HK-2 (cell line): ENCODE data around the gene KIF13A.
"Not testable (repeated sequence)": the region's sequence is repeated elsewhere in the genome, so short reads cannot be mapped to it uniquely, and the experiment has no call there.

Experiments used
- DNase-seq: peaks from one replicate; pipeline ENCODE4 v3.0.0-alpha.2; 2018; ENCODE audit not compliant: unreplicated experiment

Gene KIF13A

DNA sequence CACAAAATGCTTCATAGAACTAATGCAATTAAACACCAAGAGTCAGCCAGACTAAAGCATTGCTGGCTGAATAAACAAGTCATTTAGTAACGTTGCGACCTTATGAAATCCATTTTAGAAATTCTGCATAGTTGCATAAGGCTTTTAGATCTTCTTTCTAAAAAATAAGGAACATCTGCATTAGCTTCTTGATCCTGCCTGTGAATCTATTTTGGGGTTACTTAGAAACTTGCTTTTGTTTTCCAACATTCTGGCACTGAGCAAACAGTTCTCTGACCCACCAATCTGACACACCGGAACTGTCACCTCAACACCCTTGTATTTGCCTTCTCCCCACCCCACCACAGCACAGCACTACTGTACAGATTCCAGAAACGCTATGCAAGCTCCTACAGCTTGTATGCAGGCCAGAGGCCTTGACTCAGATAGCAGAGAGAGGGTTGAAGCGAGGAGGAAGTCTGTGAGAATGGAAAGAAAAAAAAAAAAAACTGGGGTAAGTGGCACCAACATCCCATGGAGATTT, 55.0 kb downstream of the KIF13A start:
- no peak for DNase-seq

DNA sequence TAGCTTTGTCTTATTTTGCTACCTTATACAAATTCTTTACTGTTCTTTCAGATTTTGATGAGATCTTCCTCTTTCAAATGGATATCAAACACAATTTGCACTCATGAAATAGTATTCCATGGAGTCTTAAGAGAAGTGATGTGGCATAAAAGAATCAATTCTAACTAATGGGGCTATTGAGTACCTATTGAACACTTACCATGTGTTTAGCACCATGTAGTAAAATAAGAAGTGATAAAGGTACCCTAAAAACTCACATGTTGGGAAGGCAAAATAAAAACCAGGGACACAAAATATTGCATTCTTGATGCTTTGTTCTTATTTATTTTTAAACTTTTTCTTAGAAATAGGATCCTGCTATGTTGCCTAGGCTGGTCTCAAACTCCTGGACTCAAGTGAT, 56.2 kb downstream of the KIF13A start:
- DNase-seq: no peak

DNA sequence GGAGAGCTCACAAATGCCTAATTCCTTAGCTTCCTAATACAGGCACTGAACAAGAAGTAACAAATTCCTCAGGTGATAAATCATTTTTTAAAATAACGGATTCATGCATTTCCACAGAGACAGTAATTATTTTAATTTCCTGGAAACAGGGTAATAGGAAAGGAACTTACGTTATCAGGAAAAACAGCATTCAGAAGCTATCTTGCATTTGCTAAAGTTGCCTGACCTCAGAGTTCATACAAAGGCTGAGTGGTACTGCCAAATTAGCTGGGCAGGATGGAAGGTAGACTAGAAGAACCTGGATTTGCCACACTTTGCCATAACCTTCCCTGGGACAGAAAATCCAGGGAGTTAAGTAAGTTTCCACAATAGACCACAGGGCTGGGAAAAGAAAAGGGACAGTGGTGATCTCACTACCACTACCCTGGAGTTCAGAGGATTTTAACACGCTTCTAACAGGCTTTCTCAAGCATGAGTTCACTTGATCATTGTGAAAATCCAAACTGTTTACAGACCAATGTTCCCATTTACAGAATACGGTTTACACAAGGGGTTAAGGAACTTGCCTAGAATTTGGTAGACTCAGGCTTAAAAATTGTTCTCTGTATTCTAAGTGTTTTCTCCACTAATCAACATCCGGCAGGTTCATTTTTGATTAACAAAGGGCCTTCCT, 57.0 kb downstream of the KIF13A start:
- no peak for DNase-seq

DNA sequence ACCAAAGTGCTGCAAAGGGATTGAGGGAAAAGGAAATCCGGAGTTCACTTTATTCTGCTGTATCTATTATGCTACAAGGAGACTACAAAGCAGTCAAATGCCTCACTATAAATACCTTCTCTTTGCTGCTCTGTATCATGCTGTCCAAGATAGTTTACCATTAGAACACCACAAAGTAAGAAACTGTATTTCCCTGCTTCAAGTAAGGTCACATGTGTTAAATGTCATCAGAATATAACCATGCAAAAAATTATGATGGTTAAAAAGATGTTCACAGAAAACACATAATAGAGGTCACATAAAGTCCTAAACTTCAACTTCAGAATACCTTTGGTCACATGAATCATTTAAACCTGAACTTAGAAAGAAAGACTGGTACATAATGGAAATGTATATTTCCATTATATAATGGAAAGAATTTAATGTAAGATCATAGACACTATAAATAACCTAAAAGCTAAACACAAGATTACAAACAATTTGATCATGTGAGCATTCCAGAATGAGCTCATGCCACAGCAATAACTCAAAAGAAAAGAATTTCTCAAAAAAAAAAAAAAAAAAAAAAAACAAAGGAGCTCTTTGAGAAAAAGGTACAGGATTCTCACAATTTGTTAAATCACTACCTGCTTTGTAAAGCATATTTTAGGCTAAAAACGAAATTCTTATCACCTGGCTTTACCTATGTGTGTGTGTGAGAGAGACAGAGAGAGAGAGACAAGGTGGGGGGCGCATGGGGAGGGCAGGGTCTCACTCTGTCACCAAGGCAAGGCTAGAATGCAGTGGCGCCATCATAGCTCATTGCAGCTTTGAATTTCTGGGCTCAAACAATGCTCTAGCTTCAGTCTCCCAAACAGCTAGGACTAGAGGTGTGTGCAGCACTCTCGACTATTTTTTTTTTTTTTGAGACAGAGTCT, 58.7 kb downstream of the KIF13A start:
- no peak for DNase-seq

DNA sequence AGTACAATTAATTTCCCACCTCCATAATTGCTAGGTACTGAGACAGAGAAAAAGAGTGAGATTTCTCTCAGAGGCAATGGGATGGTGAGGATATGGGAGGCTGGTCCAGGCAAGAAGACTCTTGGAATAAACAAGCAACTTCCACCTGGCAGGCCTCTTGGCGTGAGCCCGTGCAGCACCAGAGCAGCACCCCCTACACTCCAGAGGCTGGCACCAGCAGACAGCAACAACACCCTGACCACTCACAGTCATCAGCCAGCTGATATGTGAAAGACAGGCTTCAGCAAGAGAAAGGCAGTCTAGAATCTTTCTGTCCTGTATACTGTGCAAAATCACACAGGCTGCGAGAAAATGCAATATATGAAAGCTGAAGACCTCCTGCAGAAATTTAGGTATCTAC, 59.7 kb downstream of the KIF13A start:
- no peak for DNase-seq

DNA sequence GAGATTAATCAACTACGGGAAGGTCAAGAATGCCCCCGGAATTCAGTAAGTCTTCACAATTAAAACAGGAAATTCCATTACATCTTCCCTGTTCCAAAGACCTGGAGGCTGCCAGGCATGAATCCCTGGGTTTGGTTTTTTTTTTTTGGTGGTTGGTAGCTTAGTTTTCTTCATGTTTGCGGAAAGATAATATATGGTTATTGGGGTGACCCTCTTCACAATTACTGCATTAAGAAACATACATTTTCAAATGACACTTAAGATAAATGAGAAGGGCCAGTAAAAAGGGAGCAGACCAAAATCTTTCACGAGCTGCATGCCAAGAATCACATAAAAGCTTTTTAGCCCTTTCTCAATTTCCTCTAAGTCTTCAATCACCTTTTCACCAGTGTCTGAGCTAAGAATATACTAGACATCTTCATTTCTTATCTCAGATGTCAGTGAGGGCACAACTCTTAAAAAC, 64.0 kb downstream of the KIF13A start:
- DNase-seq: no peak

DNA sequence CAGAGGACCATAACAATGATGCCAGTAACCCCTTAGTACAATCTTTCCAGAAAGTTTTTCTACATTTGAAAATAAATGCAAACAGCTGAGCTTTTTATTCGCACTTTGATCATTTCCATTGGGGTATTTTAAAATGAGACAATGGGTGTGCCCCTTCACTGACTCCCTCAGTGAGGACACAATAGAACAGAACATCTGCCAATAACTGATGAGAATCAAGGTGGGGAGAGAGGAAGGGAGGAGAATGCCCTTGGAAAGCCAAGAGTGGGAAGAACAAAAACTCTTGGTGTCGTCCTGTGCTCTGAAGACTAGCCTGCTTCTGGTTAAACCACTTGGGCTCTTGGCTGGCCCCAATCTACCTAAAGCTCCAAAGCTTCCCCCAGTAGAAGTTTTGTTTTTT, 66.0 kb downstream of the KIF13A start:
- DNase-seq: no peak

DNA sequence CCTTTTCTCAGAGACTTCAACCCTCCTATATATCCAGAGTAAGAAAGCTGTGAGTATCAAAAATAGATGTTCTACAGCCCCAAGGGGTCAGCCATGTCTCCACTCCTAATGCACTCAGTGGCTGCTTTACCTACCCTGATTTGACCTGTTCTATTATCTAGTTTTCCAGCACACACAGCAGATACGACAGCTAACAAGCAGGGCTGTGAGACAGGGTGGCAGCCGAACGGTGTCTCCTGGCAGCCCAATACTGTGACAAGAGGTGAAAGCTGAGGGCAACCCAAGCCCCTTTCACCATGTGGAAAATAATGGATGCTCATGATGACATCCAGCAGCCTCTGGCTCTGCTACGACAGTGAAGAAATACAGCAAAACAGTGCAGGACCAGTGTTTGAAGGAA, 67.9 kb downstream of the KIF13A start:
- DNase-seq: no peak

DNA sequence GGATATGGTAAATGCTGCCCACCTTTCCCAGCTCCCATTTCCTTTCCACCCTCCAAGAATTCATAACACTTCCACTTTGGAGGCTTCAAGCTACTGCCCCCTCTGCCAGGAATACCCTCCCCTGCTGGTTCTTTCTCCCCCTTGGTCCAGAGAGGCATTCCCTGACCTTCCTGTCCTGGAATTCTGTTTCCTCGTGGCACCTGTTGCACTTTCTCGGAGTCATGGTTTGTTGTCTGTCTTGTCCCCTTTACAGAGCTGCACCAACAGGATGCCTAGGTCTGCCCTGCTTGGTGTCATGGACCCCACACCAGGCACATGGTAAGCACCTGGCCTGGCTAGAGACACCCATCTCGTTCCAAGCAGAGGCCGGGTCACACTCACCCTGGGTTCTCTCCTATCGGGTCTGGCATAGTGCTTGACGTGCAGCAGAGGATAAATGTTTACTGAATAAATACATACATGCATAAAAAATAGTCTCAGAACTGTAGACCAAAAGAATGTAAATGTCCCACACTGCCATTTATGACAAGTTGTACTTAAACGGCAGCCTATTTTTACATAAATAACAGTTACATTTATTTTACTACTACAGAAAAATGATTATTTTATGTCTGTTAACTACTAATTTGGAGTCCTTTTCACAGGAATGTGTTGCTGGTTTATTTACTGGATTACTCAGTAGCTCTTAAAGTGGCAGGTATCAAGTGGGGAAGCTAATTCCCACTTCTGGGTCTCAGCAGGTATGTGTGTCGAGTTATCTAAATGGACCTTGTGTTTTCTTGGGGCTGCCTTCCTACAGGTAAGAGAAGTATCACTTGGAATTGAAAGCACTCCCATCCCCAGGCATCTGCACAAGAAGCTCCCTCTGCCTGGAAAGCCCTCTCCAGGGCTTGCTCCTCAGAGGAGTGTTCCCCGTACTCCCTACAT, 69.3 kb downstream of the KIF13A start:
- no peak for DNase-seq

DNA sequence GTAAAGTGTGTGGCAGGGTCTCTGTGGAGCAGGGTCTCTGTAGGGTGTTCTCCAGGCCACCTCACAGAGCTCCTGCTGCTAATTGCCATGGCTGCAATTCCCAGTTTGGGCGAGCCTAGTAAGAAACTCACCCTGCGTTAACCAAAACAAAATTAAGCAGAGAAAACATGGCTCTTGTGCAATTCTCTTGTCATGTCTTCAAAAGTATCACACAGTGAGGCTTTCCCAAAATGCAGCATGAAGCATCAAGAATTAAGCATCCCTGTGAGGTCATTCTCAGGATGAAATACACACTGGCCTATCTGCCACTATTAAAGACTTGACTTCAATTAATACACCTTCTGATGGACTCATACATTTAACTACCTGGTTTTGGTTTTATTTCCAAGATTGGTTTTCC, 72.8 kb downstream of the KIF13A start:
- no peak for DNase-seq

DNA sequence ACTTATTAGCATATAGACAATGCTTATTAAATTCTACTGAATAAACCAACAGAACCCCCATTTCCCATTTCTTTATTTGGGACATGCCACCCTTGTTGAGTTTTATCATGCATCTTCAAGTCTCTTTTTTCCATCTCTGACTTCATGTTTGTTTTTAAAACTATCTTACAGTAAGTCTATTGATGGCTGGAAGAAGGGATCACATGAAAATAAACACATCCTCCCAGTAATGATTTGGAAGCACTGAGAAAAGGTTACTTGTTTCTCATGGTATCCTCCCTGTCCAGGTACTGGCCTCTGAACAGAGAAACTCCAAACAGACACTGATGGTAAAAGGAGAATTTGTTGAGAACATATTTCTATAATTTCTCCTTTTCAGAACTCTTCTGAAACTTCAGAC, 74.9 kb downstream of the KIF13A start:
- DNase-seq: no peak

DNA sequence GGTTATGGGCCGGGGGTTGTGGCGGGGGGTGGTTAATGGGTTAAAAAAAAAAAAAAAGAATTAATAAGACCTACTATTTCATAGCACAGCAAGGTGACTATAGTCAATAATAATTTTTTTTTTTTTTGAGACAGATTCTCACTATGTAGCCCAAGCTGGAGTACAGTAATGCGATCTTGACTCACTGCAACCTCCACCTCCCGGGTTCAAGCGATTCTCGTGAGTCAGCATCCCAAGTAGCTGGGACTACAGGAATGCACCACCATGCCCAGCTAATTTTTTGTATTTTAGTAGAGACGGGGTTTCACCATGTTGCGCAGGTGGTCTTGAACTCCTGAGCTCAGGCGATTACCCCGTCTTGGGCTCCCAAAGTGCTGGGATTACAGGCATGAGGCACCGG, 75.8 kb downstream of the KIF13A start:
- not testable (repeated sequence) for DNase-seq

DNA sequence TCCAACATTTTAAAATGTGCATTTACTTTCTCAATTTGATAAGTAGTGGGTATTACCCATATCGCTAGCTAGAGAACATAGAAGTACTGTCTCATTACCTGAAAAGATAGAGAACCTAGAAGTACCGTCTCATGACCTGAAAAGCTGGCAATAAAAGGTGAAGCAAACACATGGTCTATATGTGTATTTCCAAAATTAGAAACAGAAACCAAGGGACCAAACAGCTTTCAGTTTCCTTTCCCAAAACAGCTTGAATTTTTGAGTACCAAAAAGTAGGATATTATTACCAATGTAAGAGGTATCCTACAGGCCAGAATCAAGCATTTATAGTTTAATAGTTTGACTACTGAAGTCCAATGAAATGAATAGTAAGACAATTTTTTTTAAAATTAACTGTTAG, 77.2 kb downstream of the KIF13A start:
- DNase-seq: no peak

DNA sequence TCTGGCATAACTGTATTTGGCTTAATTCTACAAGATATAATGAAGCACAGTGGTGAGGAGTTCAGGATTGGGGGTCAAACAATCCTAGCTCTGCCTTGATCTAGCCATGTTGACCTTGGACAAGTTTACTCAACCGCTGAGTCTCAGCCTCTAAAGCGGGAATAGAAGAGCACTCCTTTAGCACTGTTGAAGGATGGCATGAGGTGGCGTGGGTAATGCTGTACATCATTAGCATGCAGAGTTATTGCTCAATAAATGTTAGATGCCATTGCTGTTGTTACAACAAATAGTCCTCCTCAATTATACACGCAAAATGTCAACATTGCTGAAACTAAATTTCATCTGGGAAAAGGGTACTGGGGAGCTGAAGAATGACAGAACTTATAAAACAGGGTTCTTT, 78.6 kb downstream of the KIF13A start:
- DNase-seq: no peak

DNA sequence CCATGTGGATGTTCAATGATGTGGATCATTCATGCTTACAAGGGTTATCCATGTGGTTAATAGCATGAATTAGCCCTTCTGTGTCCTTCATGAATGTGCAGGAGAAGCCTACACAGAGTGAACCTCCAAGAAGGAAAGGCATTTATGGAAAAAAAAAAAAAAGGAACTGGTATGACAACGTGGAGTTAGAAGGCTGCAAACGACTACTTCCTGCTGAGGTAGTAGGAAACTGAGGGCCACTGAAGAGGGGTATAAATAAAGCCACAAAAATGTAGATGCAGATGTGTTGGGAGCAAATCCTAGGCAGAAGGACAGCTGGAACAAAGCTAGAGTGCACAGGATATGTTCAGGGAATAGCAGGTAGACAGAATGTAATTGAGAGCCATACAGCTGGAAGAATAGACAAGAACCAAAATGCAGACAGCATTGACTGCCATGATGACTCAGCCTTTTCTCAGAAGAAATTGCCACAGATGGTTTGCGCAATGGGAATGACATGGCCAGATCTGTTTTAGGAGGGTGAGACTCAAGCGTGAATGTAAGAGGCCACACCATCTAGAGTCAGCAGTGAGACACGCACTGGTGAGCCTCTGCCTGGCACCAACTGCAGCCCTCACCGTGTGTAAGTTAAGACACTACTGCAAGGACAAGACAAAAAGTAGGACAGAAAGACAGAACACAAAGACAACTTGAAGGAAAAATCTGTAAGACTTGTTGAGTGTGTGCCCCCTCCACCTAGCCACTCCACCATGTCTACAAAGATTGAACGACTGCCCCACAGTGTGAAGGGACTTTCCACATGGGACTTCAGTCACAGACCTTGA, 79.8 kb downstream of the KIF13A start:
- DNase-seq: peak; percentile 75

DNA sequence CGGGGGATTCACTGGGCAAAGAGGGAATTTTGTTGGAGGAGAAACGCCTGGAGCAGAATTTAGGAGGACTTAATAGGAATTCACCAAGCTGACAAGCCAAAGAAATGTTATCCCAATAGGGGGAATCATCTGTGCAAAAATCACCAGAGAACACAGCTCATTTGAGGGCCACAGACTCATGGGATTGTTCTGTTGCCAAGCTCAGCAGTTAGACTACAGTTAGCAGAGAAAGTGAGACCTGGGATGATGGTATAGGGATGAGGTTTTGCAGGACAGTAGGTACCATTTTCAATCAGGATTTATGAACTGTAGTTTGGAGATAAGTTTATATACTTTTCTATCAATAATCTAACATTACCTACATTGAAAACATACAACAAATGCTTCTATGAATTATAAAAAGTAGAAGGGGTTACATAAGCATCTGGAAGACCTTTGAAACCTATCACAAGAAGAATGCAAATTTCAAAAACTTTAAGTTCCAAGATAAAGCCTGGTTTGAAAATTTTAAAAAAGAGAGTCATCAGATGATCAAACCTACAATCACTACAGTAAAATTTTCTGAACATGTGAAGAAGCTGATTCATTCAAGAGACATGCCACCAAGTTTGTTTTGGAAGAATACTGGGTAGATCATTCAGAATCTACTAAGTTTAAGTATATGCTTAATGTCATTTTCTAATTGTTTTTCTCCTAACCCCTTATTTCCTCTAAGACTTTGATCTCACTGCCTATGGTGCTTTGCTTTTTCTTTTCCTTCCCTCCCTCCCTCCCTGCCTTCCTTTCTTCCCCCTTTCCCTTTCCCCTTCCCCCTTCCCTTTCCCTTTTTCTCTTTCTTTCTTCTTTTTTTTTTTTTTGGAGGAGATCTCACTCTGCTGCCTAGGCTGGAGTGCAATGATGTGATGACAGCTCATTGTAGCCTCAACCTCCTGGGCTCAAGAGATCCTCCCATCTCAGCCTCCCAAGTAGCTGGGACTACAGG, 81.5 kb downstream of the KIF13A start:
- DNase-seq: no peak

DNA sequence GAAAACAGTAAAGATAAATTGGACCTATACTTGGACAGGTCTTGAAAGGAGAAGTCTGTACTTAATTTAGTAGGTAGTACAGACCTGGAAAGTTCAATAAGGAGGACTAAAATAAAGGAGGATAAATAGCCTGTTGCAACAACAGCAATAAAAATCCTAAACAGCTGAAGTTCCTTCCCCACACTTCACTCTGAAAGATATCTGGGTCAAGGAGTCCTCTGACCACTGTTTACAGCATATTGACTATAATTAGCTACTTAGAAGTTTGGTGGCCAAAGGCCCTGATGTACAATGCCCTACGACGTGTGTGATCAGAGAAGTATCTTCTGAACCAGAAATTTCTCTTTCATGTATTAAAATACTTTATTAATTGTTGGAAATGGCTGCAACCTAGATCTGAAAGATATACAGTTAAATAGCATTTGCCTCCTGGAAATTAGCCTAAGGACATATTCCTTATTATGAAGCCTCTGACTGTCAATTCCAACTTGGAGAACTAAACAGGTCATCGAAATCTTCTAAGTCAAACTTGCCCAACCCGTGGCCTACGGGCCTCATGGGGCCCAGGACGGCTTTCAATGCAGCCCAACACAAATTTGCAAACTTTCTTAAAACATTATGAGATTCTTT, 82.8 kb downstream of the KIF13A start:
- DNase-seq: no peak

DNA sequence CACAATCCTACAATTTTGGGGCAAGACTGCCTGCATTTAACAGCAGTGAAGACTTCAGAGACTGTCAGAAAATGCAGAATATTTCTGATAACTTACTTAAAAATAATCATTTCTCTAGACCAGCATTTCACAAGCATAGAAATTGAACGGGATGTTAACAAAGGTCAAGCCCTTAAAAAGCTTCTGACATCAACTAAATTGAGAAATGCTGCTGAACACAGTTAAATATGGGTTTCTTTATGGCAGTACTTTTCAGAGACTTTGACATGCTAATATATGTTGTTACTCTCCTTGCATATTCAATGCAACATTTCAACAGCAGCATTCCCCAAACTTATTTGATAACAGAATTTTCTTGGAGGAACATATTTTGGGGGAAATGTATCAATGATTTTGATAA, 84.5 kb downstream of the KIF13A start:
- no peak for DNase-seq

DNA sequence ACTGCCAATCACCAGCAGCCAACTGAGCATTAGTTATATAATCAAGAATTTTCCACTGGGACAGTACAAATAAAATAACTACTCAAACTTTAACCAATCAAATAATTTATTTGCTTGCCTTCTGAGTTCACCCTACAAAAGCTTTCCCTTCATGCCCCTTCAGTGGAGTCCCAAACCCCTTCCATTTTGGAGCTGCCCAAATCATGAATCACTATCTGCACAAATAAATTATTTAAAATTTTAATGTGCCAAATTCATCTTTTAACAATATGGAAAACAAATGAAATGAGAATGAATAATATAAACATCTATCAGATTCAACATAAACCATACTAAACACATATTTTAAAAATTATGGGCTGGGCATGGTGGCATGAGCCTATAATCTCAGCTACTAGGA, 85.9 kb downstream of the KIF13A start:
- DNase-seq: no peak
